GM12801 (cell line): Measurements from ENCODE around the gene MISP.

Experiments
- CTCF ChIP-seq: IDR thresholded peaks from one replicate; pipeline ENCODE4 v1.5.1; 2011; ENCODE audit warnings: control low read depth; ENCODE audit not compliant: insufficient read length; ENCODE audit errors: extremely low read depth

The MISP gene

GRCh38 chr19:739998-740715 is 10.8 kb upstream of the MISP start:
- TF ChIP-seq CTCF: no peak

- no peak for TF ChIP-seq CTCF
Observed at GRCh38 chr19:741506-742131, 9.3 kb upstream of the MISP start.

- TF ChIP-seq CTCF: no peak
Observed at GRCh38 chr19:742540-743075, 8.3 kb upstream of the MISP start.

- no peak for TF ChIP-seq CTCF
Observed at GRCh38 chr19:743168-743687, 7.7 kb upstream of the MISP start.

- no peak for TF ChIP-seq CTCF
Observed at GRCh38 chr19:746208-746819, 4.6 kb upstream of the MISP start.

- no peak for TF ChIP-seq CTCF
Observed at GRCh38 chr19:746956-747355, 4.0 kb upstream of the MISP start.
